Tibial nerve (tissue), 4 donors: ENCODE data around the gene DSEL.

Source experiments
- CTCF ChIP-seq, 5 experiments: fragments of 200-600 bp in 3 of 5; fragments of 450-650 bp in 2 of 5; sonication (generic) in 3 of 5; IDR thresholded peaks; one replicate each; pipeline ENCODE4 v1.5.1; 2016 to 2019; ENCODE audit warnings: antibody characterized with exemption in 5 of 5, mild to moderate bottlenecking in 3 of 5, moderate library complexity in 2 of 5
- EP300 ChIP-seq, 2 donors: sonication (generic); formaldehyde crosslinking; IDR thresholded peaks; one replicate each; pipeline ENCODE4 v1.6.1; 2017; ENCODE audit warnings: antibody characterized with exemption in 2 of 2, mild to moderate bottlenecking in 1 of 2
- POLR2A ChIP-seq, 2 donors: fragments of 450-650 bp; IDR thresholded peaks; one replicate each; pipeline ENCODE4 v1.6.1; 2017; ENCODE audit warnings: antibody characterized with exemption in 2 of 2, mild to moderate bottlenecking in 2 of 2, moderate library complexity in 2 of 2

DNA sequence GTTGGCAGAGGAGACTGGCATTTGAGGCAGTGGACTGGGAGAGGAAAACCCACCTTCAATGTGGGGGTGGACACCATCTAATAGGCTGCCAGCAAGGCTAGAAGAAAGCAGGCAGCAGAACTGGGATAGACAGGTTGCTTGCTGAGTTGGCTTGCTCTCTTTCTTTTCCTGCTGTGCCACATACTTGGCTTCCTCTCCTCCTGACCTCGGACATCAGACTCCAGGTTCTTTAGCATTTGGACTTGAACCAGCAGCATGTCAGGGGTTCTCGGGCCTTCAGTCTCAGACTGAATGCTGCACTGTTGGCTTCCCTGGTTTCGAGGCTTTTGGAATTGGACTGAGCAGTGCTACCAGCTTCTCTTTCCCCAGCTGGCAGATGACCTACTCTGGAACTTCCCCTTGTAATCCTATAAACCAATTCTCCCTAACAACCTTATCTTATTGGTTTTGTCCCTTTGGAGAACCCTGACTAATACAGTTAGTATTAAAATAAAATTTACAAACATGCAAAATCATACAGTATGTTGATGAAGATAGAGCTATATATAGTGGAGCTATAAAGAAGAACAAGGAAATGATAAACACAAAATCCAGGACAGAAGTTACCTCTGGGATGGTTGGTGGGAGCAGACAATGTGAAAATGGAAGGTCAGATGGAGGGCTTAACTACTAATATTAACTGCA is 15.9 kb downstream of the DSEL start:
- no peak for TF ChIP-seq POLR2A (IDR thresholded peaks at IDR 0.05)
- TF ChIP-seq CTCF (IDR thresholded peaks at IDR 0.05), result no peak
- no peak for TF ChIP-seq EP300 (IDR thresholded peaks at IDR 0.05)
